HEK293 (cell line): ENCODE measurements around the gene NDUFS7.
A peak's percentile ranks its signal among the peaks of the same experiment; 100 is the strongest.

Experiments used
- CTCF ChIA-PET: fragments of 350-600 bp; formaldehyde crosslinking; extraction: SDS; loops from one replicate; lab custom pipeline; 2021; ENCODE audit warnings: antibody characterized with exemption; lab: Yijun Ruan, JAX
- POLR2A ChIA-PET: fragments of 300-600 bp; formaldehyde crosslinking; extraction: SDS; loops from one replicate; lab custom pipeline; 2020; ENCODE audit warnings: antibody characterized with exemption, inconsistent platforms; lab: Yijun Ruan, JAX
- H3K27ac ChIP-seq: fragments of 200-500 bp; sonication (Bioruptor generic); 2 replicates; pipeline ENCODE4 v1.5.1; 2014; ENCODE audit warnings: low read depth, low read length, control low read depth, inconsistent platforms; ENCODE audit errors: extremely low read depth
- H3K36me3 ChIP-seq, 2 experiments: fragments of 200-500 bp in 1 of 2; sonication (Bioruptor generic) in 1 of 2; 1 replicate in 1 of 2; 2 replicates in 1 of 2; pipeline ENCODE4 v1.5.1; 2014 to 2017; ENCODE audit warnings: inconsistent platforms in 2 of 2, low read length in 2 of 2; ENCODE audit not compliant: control insufficient read depth in 2 of 2, insufficient read depth in 1 of 2
- H3K4me1 ChIP-seq: fragments of 200-500 bp; sonication (Bioruptor generic); 2 replicates; pipeline ENCODE4 v1.5.1; 2014; ENCODE audit warnings: mild to moderate bottlenecking, low read length, inconsistent platforms; ENCODE audit not compliant: control insufficient read depth, insufficient read depth
- H3K4me3 ChIP-seq: 2 replicates; pipeline ENCODE4 v1.5.1; 2011; ENCODE audit warnings: low read depth, mild to moderate bottlenecking, control low read depth, low read length, moderate library complexity
- H3K9me3 ChIP-seq: fragments of 200-500 bp; sonication (Bioruptor generic); 2 replicates; pipeline ENCODE4 v1.5.1; 2014; ENCODE audit warnings: low read depth, low read length, inconsistent platforms; ENCODE audit not compliant: control insufficient read depth, insufficient read depth
- IKZF3 ChIP-seq: fragments of 450-650 bp; IDR thresholded peaks from 2 replicates; pipeline ENCODE4 v1.5.0; 2018; ENCODE audit warnings: missing biosample characterization, mild to moderate bottlenecking, missing genetic modification characterization, moderate library complexity
- KLF8 ChIP-seq: fragments of 450-650 bp; formaldehyde crosslinking; IDR thresholded peaks from 2 replicates; pipeline ENCODE4 v1.5.1; 2016; ENCODE audit warnings: missing biosample characterization, missing genetic modification characterization
- RBAK ChIP-seq: fragments of 450-650 bp; formaldehyde crosslinking; IDR thresholded peaks from 2 replicates; pipeline ENCODE4 v1.5.1; 2016; ENCODE audit warnings: missing biosample characterization, missing genetic modification characterization
- SETDB1 ChIP-seq: IDR thresholded peaks from one replicate; pipeline ENCODE4 v1.6.1; 2017; ENCODE audit warnings: mild to moderate bottlenecking, low read length, moderate library complexity, mixed read lengths; ENCODE audit not compliant: insufficient read length
- ZNF112 ChIP-seq: fragments of 450-650 bp; formaldehyde crosslinking; IDR thresholded peaks from 2 replicates; pipeline ENCODE4 v1.5.0; 2017; ENCODE audit warnings: missing biosample characterization, missing genetic modification characterization
- ZNF223 ChIP-seq: fragments of 450-650 bp; formaldehyde crosslinking; IDR thresholded peaks from 2 replicates; pipeline ENCODE4 v1.5.1; 2016; ENCODE audit warnings: missing biosample characterization, missing genetic modification characterization
- ZNF311 ChIP-seq: fragments of 450-650 bp; formaldehyde crosslinking; IDR thresholded peaks from 2 replicates; pipeline ENCODE4 v1.5.1; 2017; ENCODE audit warnings: missing biosample characterization, missing genetic modification characterization, borderline replicate concordance
- ZNF549 ChIP-seq: fragments of 450-650 bp; IDR thresholded peaks from 2 replicates; pipeline ENCODE4 v1.5.1; 2018; ENCODE audit warnings: missing biosample characterization, missing genetic modification characterization, mild to moderate bottlenecking, inconsistent platforms, moderate library complexity
- ZNF571 ChIP-seq: fragments of 450-650 bp; formaldehyde crosslinking; IDR thresholded peaks from 2 replicates; pipeline ENCODE4 v1.5.0; 2017; ENCODE audit warnings: missing biosample characterization, missing genetic modification characterization
- ZNF596 ChIP-seq: fragments of 450-650 bp; IDR thresholded peaks from 2 replicates; pipeline ENCODE4 v1.5.0; 2018; ENCODE audit warnings: missing biosample characterization, mild to moderate bottlenecking, missing genetic modification characterization, moderate library complexity
- ZNF624 ChIP-seq: fragments of 450-650 bp; formaldehyde crosslinking; IDR thresholded peaks from 2 replicates; pipeline ENCODE4 v1.5.1; 2017; ENCODE audit warnings: missing biosample characterization, missing genetic modification characterization
- ZNF654 ChIP-seq: fragments of 450-650 bp; formaldehyde crosslinking; IDR thresholded peaks from 2 replicates; pipeline ENCODE4 v1.5.1; 2016; ENCODE audit warnings: low read depth, missing biosample characterization, missing genetic modification characterization
- ZNF792 ChIP-seq: fragments of 450-650 bp; formaldehyde crosslinking; IDR thresholded peaks from 2 replicates; pipeline ENCODE4 v1.5.1; 2016; ENCODE audit warnings: missing biosample characterization, missing genetic modification characterization
- ZNF837 ChIP-seq: fragments of 450-650 bp; formaldehyde crosslinking; IDR thresholded peaks from 2 replicates; pipeline ENCODE4 v1.5.1; 2016; ENCODE audit warnings: missing biosample characterization, missing genetic modification characterization
- ZXDB ChIP-seq: fragments of 450-650 bp; formaldehyde crosslinking; IDR thresholded peaks from 2 replicates; pipeline ENCODE4 v1.5.1; 2016; ENCODE audit warnings: missing biosample characterization, missing genetic modification characterization
- TF ChIP-seq, protein P1 (sequence below): fragments of 450-650 bp; formaldehyde crosslinking; IDR thresholded peaks from 2 replicates; pipeline ENCODE4 v1.5.1; 2016; ENCODE audit warnings: missing biosample characterization, missing genetic modification characterization
- TF ChIP-seq, protein P2 (sequence below): fragments of 450-650 bp; formaldehyde crosslinking; IDR thresholded peaks from 2 replicates; pipeline ENCODE4 v1.5.1; 2016; ENCODE audit warnings: missing biosample characterization, missing genetic modification characterization
- TF ChIP-seq, protein P3 (sequence below): fragments of 450-650 bp; formaldehyde crosslinking; IDR thresholded peaks from 2 replicates; pipeline ENCODE4 v1.5.1; 2016; ENCODE audit warnings: missing biosample characterization, missing genetic modification characterization
- TF ChIP-seq, protein P4 (sequence below): sonication (generic); formaldehyde crosslinking; IDR thresholded peaks from 2 replicates; pipeline ENCODE4 v1.8.1; 2022; ENCODE audit warnings: mild to moderate bottlenecking, moderate library complexity, missing genetic modification reagents
- TF ChIP-seq, protein P5 (sequence below): fragments of 450-650 bp; formaldehyde crosslinking; IDR thresholded peaks from 2 replicates; pipeline ENCODE4 v1.5.1; 2016; ENCODE audit warnings: missing biosample characterization, missing genetic modification characterization, borderline replicate concordance

Gene NDUFS7

DNA sequence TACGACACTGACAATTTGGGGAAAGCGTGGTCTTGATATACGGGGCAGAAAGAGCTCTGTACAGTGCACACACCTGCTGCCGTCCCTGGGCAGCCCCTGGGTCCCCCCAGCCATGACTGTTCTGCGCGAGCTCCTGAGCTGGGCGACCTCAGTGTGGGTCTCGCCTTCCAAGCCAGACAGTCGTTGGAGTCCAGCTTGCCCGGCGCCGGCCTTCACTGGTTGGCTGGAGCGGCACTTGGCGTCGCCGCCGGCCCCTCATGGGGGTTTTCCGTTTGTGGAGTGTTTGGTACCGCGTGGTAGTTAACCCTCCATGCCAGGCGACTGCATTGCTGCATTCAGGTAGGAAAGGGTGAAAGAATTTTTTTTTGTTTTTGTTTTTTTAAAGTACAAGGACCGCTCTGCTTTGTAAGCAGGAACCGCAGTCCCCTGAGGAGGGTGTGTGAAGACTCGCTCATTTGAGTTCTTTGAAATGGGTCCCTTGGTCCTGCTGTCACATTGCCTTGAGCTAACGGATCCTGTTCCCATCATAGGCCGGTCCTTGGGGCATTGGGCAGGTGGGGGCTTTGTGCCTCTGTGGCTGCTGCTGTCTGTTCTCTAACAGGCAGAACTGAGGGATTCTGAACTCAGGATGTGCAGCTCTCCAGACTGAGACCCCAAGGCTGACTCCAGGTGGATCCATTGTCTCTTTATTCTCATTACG is 43.7 kb downstream of the NDUFS7 start:
- Histone ChIP-seq H3K4me3 (no peak overlapping the region), H3K36me3 (peaks cover 22 to 91% of the 10 kb centered on the region in 2 experiments), H3K27ac (peak overlapping the region; percentile 11; the same call in 1 of the 2 replicates), H3K4me1 (no peaks in the 10 kb centered on the region), H3K9me3 (no peaks in the 10 kb centered on the region)
- ChIA-PET CTCF (interaction anchor here (0.8 to 1.2 kb wide), 2 partner anchors 18 to 184 kb away, joined by 3 to 4 read pairs; no protein-coding TSS in a partner anchor), POLR2A (interaction anchor here (0.7 kb wide), 1 partner anchor 113 kb away, joined by 3 read pairs; no protein-coding TSS in a partner anchor)
- TF ChIP-seq, protein P1, sequence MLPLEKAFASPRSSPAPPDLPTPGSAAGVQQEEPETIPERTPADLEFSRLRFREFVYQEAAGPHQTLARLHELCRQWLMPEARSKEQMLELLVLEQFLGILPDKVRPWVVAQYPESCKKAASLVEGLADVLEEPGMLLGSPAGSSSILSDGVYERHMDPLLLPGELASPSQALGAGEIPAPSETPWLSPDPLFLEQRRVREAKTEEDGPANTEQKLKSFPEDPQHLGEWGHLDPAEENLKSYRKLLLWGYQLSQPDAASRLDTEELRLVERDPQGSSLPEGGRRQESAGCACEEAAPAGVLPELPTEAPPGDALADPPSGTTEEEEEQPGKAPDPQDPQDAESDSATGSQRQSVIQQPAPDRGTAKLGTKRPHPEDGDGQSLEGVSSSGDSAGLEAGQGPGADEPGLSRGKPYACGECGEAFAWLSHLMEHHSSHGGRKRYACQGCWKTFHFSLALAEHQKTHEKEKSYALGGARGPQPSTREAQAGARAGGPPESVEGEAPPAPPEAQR (tag by site-specific recombination) = no peak
- TF ChIP-seq ZNF311 = no peak
- no peak for TF ChIP-seq ZNF223 (tag by site-specific recombination)
- no peak for TF ChIP-seq ZNF571 (tag by site-specific recombination)
- TF ChIP-seq ZNF837 (tag by site-specific recombination) = no peak
- no peak for TF ChIP-seq ZNF549 (tag by site-specific recombination)
- no peak for TF ChIP-seq ZNF624 (tag by site-specific recombination)
- TF ChIP-seq, protein P2, sequence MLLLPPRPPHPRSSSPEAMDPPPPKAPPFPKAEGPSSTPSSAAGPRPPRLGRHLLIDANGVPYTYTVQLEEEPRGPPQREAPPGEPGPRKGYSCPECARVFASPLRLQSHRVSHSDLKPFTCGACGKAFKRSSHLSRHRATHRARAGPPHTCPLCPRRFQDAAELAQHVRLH = no peak
- no peak for TF ChIP-seq ZNF596 (tag by site-specific recombination)
- TF ChIP-seq ZNF654 = no peak
- TF ChIP-seq IKZF3 (tag by site-specific recombination) = no peak
- no peak for TF ChIP-seq ZNF792 (tag by site-specific recombination)
- no peak for TF ChIP-seq ZNF112 (tag by site-specific recombination)
- no peak for TF ChIP-seq KLF8 (tag by site-specific recombination)
- TF ChIP-seq SETDB1 = no peak
- TF ChIP-seq, protein P3, sequence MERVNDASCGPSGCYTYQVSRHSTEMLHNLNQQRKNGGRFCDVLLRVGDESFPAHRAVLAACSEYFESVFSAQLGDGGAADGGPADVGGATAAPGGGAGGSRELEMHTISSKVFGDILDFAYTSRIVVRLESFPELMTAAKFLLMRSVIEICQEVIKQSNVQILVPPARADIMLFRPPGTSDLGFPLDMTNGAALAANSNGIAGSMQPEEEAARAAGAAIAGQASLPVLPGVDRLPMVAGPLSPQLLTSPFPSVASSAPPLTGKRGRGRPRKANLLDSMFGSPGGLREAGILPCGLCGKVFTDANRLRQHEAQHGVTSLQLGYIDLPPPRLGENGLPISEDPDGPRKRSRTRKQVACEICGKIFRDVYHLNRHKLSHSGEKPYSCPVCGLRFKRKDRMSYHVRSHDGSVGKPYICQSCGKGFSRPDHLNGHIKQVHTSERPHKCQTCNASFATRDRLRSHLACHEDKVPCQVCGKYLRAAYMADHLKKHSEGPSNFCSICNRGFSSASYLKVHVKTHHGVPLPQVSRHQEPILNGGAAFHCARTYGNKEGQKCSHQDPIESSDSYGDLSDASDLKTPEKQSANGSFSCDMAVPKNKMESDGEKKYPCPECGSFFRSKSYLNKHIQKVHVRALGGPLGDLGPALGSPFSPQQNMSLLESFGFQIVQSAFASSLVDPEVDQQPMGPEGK = no peak
- no peak for TF ChIP-seq ZXDB (tag by site-specific recombination)
- no peak for TF ChIP-seq RBAK (tag by site-specific recombination)
- TF ChIP-seq, protein P4, sequence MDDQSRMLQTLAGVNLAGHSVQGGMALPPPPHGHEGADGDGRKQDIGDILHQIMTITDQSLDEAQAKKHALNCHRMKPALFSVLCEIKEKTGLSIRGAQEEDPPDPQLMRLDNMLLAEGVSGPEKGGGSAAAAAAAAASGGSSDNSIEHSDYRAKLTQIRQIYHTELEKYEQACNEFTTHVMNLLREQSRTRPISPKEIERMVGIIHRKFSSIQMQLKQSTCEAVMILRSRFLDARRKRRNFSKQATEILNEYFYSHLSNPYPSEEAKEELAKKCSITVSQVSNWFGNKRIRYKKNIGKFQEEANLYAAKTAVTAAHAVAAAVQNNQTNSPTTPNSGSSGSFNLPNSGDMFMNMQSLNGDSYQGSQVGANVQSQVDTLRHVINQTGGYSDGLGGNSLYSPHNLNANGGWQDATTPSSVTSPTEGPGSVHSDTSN (CRISPR knock-in tag) = no peak
- TF ChIP-seq, protein P5, sequence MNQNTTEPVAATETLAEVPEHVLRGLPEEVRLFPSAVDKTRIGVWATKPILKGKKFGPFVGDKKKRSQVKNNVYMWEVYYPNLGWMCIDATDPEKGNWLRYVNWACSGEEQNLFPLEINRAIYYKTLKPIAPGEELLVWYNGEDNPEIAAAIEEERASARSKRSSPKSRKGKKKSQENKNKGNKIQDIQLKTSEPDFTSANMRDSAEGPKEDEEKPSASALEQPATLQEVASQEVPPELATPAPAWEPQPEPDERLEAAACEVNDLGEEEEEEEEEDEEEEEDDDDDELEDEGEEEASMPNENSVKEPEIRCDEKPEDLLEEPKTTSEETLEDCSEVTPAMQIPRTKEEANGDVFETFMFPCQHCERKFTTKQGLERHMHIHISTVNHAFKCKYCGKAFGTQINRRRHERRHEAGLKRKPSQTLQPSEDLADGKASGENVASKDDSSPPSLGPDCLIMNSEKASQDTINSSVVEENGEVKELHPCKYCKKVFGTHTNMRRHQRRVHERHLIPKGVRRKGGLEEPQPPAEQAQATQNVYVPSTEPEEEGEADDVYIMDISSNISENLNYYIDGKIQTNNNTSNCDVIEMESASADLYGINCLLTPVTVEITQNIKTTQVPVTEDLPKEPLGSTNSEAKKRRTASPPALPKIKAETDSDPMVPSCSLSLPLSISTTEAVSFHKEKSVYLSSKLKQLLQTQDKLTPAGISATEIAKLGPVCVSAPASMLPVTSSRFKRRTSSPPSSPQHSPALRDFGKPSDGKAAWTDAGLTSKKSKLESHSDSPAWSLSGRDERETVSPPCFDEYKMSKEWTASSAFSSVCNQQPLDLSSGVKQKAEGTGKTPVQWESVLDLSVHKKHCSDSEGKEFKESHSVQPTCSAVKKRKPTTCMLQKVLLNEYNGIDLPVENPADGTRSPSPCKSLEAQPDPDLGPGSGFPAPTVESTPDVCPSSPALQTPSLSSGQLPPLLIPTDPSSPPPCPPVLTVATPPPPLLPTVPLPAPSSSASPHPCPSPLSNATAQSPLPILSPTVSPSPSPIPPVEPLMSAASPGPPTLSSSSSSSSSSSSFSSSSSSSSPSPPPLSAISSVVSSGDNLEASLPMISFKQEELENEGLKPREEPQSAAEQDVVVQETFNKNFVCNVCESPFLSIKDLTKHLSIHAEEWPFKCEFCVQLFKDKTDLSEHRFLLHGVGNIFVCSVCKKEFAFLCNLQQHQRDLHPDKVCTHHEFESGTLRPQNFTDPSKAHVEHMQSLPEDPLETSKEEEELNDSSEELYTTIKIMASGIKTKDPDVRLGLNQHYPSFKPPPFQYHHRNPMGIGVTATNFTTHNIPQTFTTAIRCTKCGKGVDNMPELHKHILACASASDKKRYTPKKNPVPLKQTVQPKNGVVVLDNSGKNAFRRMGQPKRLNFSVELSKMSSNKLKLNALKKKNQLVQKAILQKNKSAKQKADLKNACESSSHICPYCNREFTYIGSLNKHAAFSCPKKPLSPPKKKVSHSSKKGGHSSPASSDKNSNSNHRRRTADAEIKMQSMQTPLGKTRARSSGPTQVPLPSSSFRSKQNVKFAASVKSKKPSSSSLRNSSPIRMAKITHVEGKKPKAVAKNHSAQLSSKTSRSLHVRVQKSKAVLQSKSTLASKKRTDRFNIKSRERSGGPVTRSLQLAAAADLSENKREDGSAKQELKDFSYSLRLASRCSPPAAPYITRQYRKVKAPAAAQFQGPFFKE (tag by site-specific recombination) = no peak
